Loucy (cell line): Measurements from ENCODE around the gene TENT5A.

ENCODE experiments used
- H2AFZ ChIP-seq: fragments of 200-600 bp; sonication (generic); 2 replicates; pipeline ENCODE4 v1.6.0; 2016; ENCODE audit warnings: antibody characterized with exemption, mild to moderate bottlenecking, low read length, moderate library complexity
- H3F3A ChIP-seq: fragments of 200-600 bp; 2 replicates; pipeline ENCODE4 v1.6.0; 2016; ENCODE audit warnings: antibody characterized with exemption, low read depth, mild to moderate bottlenecking
- H3K27me3 ChIP-seq: fragments of 200-600 bp; sonication (generic); 2 replicates; pipeline ENCODE4 v1.6.1; 2014; ENCODE audit warnings: low read length, mild to moderate bottlenecking; ENCODE audit not compliant: insufficient read depth, poor library complexity, severe bottlenecking
- H3K36me3 ChIP-seq: fragments of 200-600 bp; sonication (generic); 2 replicates; pipeline ENCODE4 v1.6.1; 2016; ENCODE audit warnings: low read length; ENCODE audit not compliant: insufficient read depth
- H3K4me1 ChIP-seq: fragments of 200-600 bp; sonication (generic); 2 replicates; pipeline ENCODE4 v1.5.1; 2014; ENCODE audit warnings: low read length, mild to moderate bottlenecking; ENCODE audit not compliant: insufficient read depth, poor library complexity, severe bottlenecking
- H3K4me2 ChIP-seq: fragments of 200-600 bp; sonication (generic); 2 replicates; pipeline ENCODE4 v1.6.0; 2014; ENCODE audit warnings: antibody characterized with exemption, low read length, low read depth, mild to moderate bottlenecking; ENCODE audit not compliant: poor library complexity, severe bottlenecking
- H3K4me3 ChIP-seq: fragments of 200-600 bp; sonication (generic); 2 replicates; pipeline ENCODE4 v1.5.1; 2014; ENCODE audit warnings: low read length, mild to moderate bottlenecking, mixed read lengths; ENCODE audit not compliant: poor library complexity, severe bottlenecking
- H3K79me2 ChIP-seq: fragments of 200-600 bp; sonication (generic); 2 replicates; pipeline ENCODE4 v1.6.1; 2014; ENCODE audit warnings: low read length; ENCODE audit not compliant: insufficient read depth
- H3K9ac ChIP-seq: fragments of 200-600 bp; sonication (generic); 2 replicates; pipeline ENCODE4 v1.6.0; 2014; ENCODE audit warnings: mild to moderate bottlenecking, low read depth, low read length, moderate library complexity; ENCODE audit not compliant: poor library complexity, severe bottlenecking
- H3K9me2 ChIP-seq: fragments of 200-600 bp; sonication (generic); replicated peaks from 2 replicates; pipeline ENCODE4 v1.6.1; 2016; ENCODE audit warnings: low read depth, low read length, mixed read lengths
- H3K9me3 ChIP-seq: fragments of 200-600 bp; sonication (generic); 2 replicates; pipeline ENCODE4 v1.6.1; 2014; ENCODE audit warnings: mild to moderate bottlenecking, antibody characterized with exemption, low read length, low read depth; ENCODE audit not compliant: insufficient read depth
- H4K20me1 ChIP-seq: fragments of 200-600 bp; sonication (generic); 2 replicates; pipeline ENCODE4 v1.6.0; 2014; ENCODE audit warnings: antibody characterized with exemption, low read length, mild to moderate bottlenecking; ENCODE audit not compliant: insufficient read depth, poor library complexity, severe bottlenecking
- CTCF ChIP-seq: fragments of 200-600 bp; sonication (generic); conservative IDR thresholded peaks from 2 replicates; pipeline ENCODE4 v1.5.1; 2014; ENCODE audit warnings: mild to moderate bottlenecking, antibody characterized with exemption, low read length
- EZH2phosphoT487 ChIP-seq: fragments of 200-600 bp; IDR thresholded peaks from 2 replicates; pipeline ENCODE4 v1.6.1; 2018; ENCODE audit warnings: antibody characterized with exemption, mild to moderate bottlenecking, moderate library complexity, borderline replicate concordance

Gene TENT5A

DNA sequence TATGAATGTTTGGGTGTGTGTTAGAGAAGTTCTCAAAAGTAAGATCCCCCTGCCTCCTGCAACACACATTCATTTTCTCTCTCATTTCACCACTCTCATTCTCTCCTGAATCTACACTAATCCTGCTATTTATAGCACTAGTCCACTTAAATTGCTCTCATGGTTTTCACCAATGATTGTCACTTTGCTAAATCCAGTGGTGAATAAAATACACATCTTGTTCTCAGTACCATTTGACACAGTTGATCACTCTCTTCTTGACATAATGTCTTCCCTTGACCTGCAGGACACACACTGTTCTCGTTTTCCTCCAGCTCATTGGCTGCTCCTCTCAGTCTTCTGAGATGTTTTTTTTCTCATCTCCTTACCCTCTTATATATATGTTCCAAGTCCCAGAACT lies 32.1 kb downstream of the TENT5A start:
- no peak overlapping the region for H3K9ac ChIP-seq
- H3K27me3 ChIP-seq = no peaks in the 10 kb centered on the region
- no peak overlapping the region for H3K4me3 ChIP-seq
- no peaks in the 10 kb centered on the region for H3K36me3 ChIP-seq
- no peaks in the 10 kb centered on the region for H4K20me1 ChIP-seq
- H3K9me2 ChIP-seq = no peaks in the 10 kb centered on the region
- no peak overlapping the region for H3K4me2 ChIP-seq
- peaks cover 14% of the 10 kb centered on the region; the same call in 1 of the 2 replicates for H3K79me2 ChIP-seq
- H3F3A ChIP-seq = no peaks in the 10 kb centered on the region
- H3K4me1 ChIP-seq = peaks cover 8% of the 10 kb centered on the region
- no peaks in the 10 kb centered on the region for H3K9me3 ChIP-seq
- TF ChIP-seq EZH2phosphoT487 (no peak), CTCF (no peak)
- H2AFZ ChIP-seq = no peak overlapping the region

GRCh38 chr6:81718126-81718525 lies 34.4 kb downstream of the TENT5A start:
- Histone ChIP-seq H2AFZ (no peak overlapping the region), H3F3A (no peaks in the 10 kb centered on the region), H3K4me3 (no peak overlapping the region), H3K27me3 (no peaks in the 10 kb centered on the region), H3K9ac (no peak overlapping the region), H3K4me2 (no peak overlapping the region), H3K4me1 (peaks cover 8% of the 10 kb centered on the region), H3K9me2 (no peaks in the 10 kb centered on the region), H3K36me3 (no peaks in the 10 kb centered on the region), H3K79me2 (peaks cover 6% of the 10 kb centered on the region; the same call in 1 of the 2 replicates), H4K20me1 (no peaks in the 10 kb centered on the region), H3K9me3 (no peaks in the 10 kb centered on the region)
- TF ChIP-seq EZH2phosphoT487 (no peak), CTCF (no peak)

GRCh38 chr6:81714684-81715083 lies 37.8 kb downstream of the TENT5A start:
- H3K9me3 ChIP-seq = no peaks in the 10 kb centered on the region
- no peak overlapping the region for H2AFZ ChIP-seq
- no peak overlapping the region for H3K9ac ChIP-seq
- no peaks in the 10 kb centered on the region for H3K27me3 ChIP-seq
- no peaks in the 10 kb centered on the region for H3K36me3 ChIP-seq
- H3K4me3 ChIP-seq = no peak overlapping the region
- H4K20me1 ChIP-seq = no peaks in the 10 kb centered on the region
- TF ChIP-seq EZH2phosphoT487 (no peak), CTCF (no peak)
- no peaks in the 10 kb centered on the region for H3F3A ChIP-seq
- no peaks in the 10 kb centered on the region for H3K9me2 ChIP-seq
- no peaks in the 10 kb centered on the region for H3K79me2 ChIP-seq
- H3K4me2 ChIP-seq = no peak overlapping the region
- no peaks in the 10 kb centered on the region for H3K4me1 ChIP-seq
